Left renal cortex interstitium (tissue), 4 donors: ENCODE measurements around the gene CHN1. TPM values are rescaled to one million over a fixed set of nuclear protein-coding genes. Genes with fewer than 3 reads are reported as not detected.

Source experiments
- DNase-seq, 4 donors: peaks; one replicate each; pipeline ENCODE4 v3.0.0-alpha.2; 2013; ENCODE audit warnings: low read depth in 4 of 4, low spot score in 2 of 4, missing footprints in 1 of 4
- polyA plus RNA-seq, 4 donors: library from polyadenylated mRNA; unstranded; fragments of 120-200 nt; gene quantifications; one replicate each; pipeline ENCODE4 v1.2.1, GENCODE V29; 2013; ENCODE audit not compliant: insufficient read length in 4 of 4

Gene CHN1
- polyA plus RNA-seq, 4 donors = 21.1 to 29.1 (median 26.8) TPM

GRCh38 chr2:174775571-174775980 lies 229.6 kb downstream of the CHN1 start:
- DNase-seq = no peak

DNA sequence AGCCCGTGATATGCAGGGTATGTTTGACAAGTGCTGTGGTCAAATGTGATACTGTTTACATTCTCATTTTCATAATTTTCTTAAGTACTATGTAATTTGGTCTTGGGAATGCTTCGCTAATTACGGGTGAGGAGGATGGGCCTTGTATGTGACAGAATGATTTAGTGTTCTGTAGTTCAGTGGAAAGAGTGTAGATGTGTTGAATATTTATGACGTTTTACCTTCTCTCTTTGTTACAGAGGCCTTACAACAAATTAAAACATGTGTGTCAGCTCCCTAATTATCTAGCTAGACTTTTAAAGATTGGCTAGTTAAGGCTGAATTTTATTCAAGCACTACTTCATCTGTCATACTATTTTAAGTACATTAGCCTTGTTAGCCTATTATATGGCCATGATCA lies 230.3 kb downstream of the CHN1 start:
- DNase-seq = no peak

DNA sequence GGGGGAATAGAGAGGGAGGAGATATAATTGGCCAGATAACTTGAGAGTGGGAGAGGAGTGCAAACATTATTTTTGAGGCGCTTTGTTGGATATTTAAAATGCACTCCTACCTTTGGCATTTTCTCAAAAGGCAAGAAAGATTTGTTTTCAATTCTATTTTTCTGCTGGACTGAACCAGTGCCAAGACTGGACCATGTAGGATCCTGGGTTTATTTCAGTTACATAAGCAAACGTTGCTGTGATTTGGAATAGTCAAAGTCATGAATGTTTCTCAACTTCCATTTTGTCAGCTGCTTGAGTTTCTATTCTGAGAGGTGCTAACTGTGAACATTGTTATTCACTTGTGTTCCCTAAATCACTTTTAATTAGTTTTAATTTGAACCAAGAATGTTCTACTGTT lies 232.0 kb downstream of the CHN1 start:
- DNase-seq = no peak

GRCh38 chr2:174772472-174772801 lies 232.7 kb downstream of the CHN1 start:
- no peak for DNase-seq

- DNase-seq = peak; percentile 48 to 77 (median 70)
Observed at GRCh38 chr2:174771631-174772471, 233.3 kb downstream of the CHN1 start.

- DNase-seq = no peak
Observed at GRCh38 chr2:174771136-174771535, 234.0 kb downstream of the CHN1 start.

- DNase-seq = no peak
Observed at GRCh38 chr2:174768557-174768956, 236.6 kb downstream of the CHN1 start.

DNA sequence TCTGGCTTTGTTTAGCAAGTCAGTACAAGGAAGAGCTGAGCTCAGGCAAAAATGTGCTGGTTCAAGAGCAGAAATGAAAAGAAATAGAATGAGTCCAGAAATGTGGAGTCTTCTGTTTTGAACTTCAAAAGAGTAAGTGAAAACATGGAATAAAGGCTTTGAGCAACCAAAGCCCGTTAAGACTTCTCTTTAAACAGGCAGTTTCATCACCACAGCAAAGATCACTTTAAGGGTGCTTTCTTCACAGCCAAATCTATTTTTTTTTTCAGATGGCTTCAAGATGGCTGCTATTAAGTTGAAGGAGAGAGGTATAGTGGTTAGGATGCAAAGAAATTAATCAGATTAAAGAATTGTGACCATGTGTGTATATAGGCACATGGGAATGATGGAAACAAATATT lies 238.9 kb downstream of the CHN1 start:
- DNase-seq = no peak

DNA sequence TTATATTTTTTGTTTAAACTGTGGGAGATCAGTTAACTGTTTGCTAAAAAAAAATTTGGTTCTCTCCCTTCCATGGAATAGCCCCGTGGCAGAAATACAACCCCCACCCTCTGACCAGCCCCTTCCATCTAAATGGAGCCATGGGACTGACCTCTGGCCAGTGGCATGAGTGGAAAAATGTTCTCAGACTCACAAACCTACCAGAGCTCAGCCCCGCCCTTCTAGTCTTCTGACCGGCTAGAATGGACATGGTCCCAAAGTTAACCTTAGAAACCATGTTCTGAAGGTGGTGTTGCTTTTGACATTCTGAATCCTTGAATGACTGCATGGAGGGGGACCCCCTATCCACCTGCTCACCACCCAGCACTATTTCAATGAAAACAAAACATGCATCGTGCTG lies 239.6 kb downstream of the CHN1 start:
- DNase-seq = no peak

- DNase-seq = no peak
Observed at GRCh38 chr2:174764280-174765255, 240.6 kb downstream of the CHN1 start, which contains the start of gene CHRNA1. CHRNA1 (minus strand) TSS chr2:174764472; CDS start chr2:174764394, 78 bp downstream.

GRCh38 chr2:174763780-174764179 lies 241.4 kb downstream of the CHN1 start:
- DNase-seq = no peak

DNA sequence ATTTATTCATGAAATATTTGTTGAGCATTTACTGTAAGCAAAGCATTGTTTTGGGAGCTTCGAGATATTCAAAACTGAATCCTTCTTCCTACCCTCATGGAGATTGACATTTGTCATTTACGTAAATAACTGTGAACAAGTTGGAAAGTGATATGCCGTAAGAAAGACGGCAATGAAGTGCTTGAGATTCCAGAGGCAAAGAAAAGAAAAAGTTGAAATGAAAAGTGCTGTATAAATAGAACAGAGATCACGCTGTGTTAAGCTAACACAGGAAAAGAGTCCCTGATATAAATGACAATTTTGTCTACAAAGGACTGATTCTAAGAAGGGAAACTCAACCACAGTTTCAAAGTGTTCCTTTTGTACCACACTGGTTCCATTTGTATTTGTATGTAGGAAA lies 242.7 kb downstream of the CHN1 start:
- DNase-seq = no peak

DNA sequence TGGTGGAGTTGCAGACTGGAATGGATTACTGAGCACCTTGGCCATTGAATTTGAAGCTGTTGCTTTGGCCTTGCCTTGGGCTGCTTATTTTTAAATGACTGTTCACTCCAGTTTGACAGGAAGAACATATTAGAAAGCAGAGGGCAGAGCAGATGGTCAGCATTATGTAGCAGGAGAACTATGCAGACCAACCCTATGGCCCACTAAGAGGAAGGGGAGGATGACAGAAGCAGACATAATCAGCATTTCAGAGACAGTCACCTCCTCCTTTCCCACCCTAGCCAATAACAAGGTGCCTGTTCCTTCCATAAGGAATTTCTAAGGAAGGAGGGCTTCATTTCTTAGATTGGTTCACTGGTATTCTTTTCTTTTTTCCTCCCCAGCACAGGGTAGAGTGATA lies 243.3 kb downstream of the CHN1 start:
- DNase-seq = no peak

DNA sequence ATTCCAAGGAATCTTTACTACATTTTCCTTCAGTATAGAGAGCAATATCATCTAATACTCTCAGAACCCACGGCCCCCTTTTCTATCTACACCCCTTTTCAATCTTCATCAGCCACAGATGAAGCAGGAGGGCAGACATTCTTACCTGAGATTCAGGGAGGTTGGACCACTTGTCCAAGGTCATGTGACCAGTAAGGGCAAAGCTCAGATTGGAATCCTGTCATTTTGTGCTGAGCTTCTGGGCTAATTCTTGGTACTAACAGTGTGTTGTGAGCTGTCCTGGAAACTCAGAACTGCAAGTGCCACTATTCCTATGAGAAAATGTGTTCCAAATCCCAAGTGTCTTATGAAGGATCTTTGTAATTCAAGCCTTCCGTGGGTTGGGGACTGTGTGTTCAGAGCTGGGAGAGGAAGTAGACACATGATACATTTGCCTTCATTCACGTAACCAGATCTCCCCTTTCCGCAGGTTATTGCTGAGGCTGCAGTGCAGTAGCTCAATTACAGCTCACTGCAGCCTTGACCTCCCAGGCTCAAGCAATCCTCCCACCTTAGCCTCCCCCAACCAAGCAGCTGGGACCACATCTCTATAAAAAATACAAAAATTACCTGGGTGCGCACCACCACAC lies 244.2 kb downstream of the CHN1 start:
- DNase-seq = no peak

DNA sequence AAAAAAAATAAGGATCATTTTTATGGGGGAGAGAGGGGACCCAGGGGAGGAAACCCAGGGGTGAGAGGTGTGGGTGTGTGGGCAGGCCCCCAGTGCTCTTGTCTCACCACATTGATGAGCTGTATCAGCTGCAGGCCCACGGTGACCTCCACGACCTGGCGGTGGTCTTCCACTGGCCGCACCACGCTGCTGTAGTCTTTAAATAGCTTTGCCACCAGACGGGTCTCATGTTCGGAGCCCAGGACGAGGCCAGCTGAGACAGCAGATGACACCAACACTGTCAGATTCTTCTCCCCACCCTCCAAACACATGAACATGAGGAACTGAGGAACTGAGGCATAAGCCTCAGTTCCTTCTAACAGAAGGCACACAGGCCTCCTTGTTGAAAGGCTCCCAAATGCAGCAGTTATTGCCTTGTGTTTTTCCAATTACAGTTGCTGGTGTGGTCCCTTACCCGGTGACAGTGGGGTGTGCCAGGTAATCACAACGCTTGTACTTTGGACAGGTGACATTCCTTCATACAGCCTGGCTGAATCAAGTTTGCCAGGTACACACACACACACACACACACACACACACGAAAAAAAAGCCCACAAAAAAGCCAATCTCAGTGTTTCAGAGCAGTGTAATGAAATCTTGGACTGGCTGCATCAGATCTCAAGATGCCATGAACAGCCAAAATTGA lies 245.7 kb downstream of the CHN1 start:
- no peak for DNase-seq

- no peak for DNase-seq
Observed at GRCh38 chr2:174756743-174757142, 248.4 kb downstream of the CHN1 start.

- DNase-seq = no peak
Observed at GRCh38 chr2:174753038-174753633, 252.0 kb downstream of the CHN1 start.

DNA sequence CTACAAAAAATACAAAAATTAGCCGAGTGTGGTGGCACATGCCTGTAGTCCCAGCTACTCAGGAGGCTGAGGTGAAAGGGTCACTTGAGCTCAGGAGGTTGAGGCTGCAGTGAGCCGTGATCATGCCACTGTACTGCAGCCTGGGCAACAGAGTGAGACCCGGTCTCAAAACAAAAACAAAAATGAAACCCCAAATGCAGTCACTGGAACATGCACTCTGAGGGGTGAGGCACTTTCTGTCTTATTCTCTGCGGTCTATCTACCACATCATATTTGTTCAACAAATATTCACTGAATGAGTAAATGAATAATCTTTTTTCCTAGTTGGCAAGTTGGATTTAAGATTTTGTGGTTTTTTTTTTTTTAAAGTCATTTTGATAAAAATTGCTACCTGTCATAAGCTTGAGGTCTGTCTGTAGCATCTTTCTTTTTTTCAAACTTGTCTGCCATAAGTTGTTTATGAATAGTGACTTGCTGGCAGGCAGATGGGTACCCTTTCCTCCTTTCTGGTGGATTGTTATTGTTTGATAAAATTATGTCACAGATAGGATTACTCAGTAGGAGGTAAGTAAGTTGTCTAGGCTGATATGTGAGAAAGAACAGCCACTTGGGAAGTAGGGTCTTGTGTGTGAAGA lies 252.7 kb downstream of the CHN1 start:
- no peak for DNase-seq

DNA sequence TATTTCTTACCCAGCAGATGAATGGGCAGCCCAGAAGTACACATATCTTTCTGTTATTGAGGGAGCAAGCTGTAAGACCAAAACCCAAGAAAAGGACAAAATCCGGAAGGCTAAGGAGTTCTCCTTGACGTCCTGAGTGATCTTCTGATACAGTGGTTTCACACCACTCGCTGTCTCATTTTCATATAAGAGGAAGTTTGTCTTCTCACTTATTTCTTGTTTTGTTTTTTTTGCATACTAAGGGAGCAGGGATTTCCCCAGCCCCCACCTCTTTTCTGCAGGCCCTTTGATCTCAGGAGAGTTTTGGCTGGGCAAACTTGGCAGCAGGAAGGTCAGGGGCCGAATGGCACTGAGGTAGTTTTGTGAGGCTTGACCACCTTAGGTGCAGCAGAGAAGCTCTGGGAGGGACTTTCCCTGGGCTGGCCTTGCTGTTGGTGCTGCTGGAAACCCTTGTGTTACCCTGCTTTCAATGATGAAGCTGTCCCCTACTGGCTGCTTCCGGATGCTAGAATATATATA lies 254.2 kb downstream of the CHN1 start:
- DNase-seq = no peak
